ENCODE data around the gene PCCA. TPM values are rescaled to one million over a fixed set of nuclear protein-coding genes. Genes with fewer than 3 reads are reported as not detected.

The PCCA gene
- total and polyA plus RNA-seq, 2 donors (not counting 1 experiment from before 2014, with no cell fraction given) = 4.8 to 17.4 TPM

DNA sequence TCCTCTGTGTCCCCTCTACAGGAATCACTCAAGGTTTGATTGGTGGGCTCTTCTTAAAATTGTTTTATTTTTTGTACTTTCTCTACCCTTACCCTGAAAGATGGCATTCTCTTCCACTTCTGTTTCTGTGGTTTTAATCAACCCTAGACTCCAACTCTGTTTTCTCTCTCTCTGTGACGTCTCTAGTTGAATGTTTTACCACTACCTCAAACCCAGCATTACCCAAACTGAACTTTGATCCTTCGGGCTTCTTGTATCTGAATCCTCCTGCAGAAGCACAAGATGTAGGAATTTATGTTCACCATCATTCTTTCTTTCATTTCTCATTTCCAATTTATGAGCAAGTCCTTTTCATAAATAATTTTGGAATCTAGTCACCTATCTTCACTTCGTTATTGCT is 39.9 kb downstream of the PCCA start:
- DNase-seq = no peak
- ChIA-PET CTCF (no interaction called here), POLR2A (no interaction called here)
- H3K4me3 Mint-ChIP-seq = no peak overlapping the region
- H3K27ac Mint-ChIP-seq = no peak overlapping the region
- intact Hi-C loops (cut with micrococcal nuclease) = no loop called here
- H3K27me3 Mint-ChIP-seq = no peaks in the 10 kb centered on the region
- Histone ChIP-seq H3K4me1 (ENCODE audit: control insufficient read depth in 2 of 2, insufficient read depth in 2 of 2, low read length in 2 of 2) (peaks cover 6 to 11% of the 10 kb centered on the region in 2 donors), H3K4me3 (ENCODE audit: control extremely low read depth in 1 of 5, extremely low read depth in 1 of 5, insufficient read depth in 1 of 5, low read depth in 2 of 5, low read length in 4 of 5) (no peak overlapping the region), H3K4me2 (replicated peaks; ENCODE audit: low read depth, low read length, poor library complexity, severe bottlenecking) (no peak overlapping the region), H3K9me3 (ENCODE audit: control extremely low read depth in 1 of 3, control insufficient read depth in 2 of 3, insufficient read depth in 1 of 3, low read length in 2 of 3) (no peaks in the 10 kb centered on the region), H3K36me3 (replicated peaks in 1 of 2; ENCODE audit: control extremely low read depth in 1 of 2, control insufficient read depth in 1 of 2, extremely low read depth in 1 of 2, insufficient read depth in 2 of 2, low read length in 1 of 2) (no peaks in the 10 kb centered on the region), H2AFZ (ENCODE audit: insufficient read depth, low read depth, low read length, poor library complexity, severe bottlenecking) (no peak overlapping the region), H3K9ac (ENCODE audit: low read length) (no peak overlapping the region), H3K27ac (ENCODE audit: low read length in 2 of 2) (no peak overlapping the region), H3K27me3 (replicated peaks in 1 of 4; ENCODE audit: control extremely low read depth in 1 of 4, control insufficient read depth in 3 of 4, insufficient read depth in 4 of 4, low read length in 3 of 4) (no peaks in the 10 kb centered on the region), H3K79me2 (ENCODE audit: control insufficient read depth, insufficient read depth, low read length) (no peaks in the 10 kb centered on the region), H4K20me1 (ENCODE audit: control insufficient read depth, insufficient read depth, low read length, poor library complexity, severe bottlenecking) (no peaks in the 10 kb centered on the region)
- H3K9me3 Mint-ChIP-seq (ENCODE audit: insufficient read depth) = no peaks in the 10 kb centered on the region
- H3K4me1 Mint-ChIP-seq = peaks cover 15% of the 10 kb centered on the region
- ATAC-seq (ENCODE audit: low read depth) = no peak
- 43% methylated on average over 1 of the region's 3 CpGs for WGBS (ENCODE audit: insufficient coverage)
- TF ChIP-seq, protein P1, sequence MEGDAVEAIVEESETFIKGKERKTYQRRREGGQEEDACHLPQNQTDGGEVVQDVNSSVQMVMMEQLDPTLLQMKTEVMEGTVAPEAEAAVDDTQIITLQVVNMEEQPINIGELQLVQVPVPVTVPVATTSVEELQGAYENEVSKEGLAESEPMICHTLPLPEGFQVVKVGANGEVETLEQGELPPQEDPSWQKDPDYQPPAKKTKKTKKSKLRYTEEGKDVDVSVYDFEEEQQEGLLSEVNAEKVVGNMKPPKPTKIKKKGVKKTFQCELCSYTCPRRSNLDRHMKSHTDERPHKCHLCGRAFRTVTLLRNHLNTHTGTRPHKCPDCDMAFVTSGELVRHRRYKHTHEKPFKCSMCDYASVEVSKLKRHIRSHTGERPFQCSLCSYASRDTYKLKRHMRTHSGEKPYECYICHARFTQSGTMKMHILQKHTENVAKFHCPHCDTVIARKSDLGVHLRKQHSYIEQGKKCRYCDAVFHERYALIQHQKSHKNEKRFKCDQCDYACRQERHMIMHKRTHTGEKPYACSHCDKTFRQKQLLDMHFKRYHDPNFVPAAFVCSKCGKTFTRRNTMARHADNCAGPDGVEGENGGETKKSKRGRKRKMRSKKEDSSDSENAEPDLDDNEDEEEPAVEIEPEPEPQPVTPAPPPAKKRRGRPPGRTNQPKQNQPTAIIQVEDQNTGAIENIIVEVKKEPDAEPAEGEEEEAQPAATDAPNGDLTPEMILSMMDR (IDR thresholded peaks at IDR 0.05) = no peak
- no peak for TF ChIP-seq EZH2 (IDR thresholded peaks at IDR 0.05; ENCODE audit: borderline replicate concordance, insufficient read depth, low read depth, low read length, poor library complexity, severe bottlenecking)

DNA sequence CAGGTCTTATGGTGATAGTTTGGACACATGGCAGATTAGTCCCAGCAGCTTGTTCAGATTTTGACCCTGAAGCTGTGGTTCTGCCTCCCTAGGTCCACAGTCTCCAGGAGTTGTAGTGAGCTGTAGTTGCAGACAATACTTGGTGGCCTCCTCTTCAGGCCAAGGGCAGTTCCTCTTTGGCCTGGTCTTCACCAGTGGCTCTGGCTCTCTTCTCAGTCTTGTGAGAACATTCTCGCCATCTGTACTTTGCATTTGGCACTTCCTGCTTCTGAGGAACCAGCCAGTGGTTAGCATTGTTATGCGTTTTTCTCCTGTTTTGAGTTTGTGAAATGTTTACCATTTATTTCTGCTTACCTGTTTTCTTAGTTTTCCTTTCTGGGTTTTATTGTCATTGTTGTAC is 40.7 kb downstream of the PCCA start:
- no peak overlapping the region for H3K4me3 ChIP-seq (ENCODE audit: control extremely low read depth in 1 of 5, extremely low read depth in 1 of 5, insufficient read depth in 1 of 5, low read depth in 2 of 5, low read length in 4 of 5)
- peak; percentile 14 for DNase-seq

More for the DNA sequence above, 40.7 kb downstream of the PCCA start:
- Mint-ChIP-seq H3K27me3 (no peaks in the 10 kb centered on the region), H3K27ac (peak overlapping the region; percentile 62), H3K4me1 (peaks cover 12% of the 10 kb centered on the region), H3K4me3 (peak overlapping the region; percentile 29), H3K9me3 (ENCODE audit: insufficient read depth) (no peaks in the 10 kb centered on the region)
- peak overlapping the region; percentile 19 for H3K4me2 ChIP-seq (replicated peaks; ENCODE audit: low read depth, low read length, poor library complexity, severe bottlenecking)
- H3K36me3 ChIP-seq (replicated peaks in 1 of 2; ENCODE audit: control extremely low read depth in 1 of 2, control insufficient read depth in 1 of 2, extremely low read depth in 1 of 2, insufficient read depth in 2 of 2, low read length in 1 of 2) = no peaks in the 10 kb centered on the region
- intact Hi-C loops (cut with micrococcal nuclease) = no loop called here
- H3K27ac ChIP-seq (ENCODE audit: low read length in 2 of 2) = no peak overlapping the region
- TF ChIP-seq EZH2 (IDR thresholded peaks at IDR 0.05; ENCODE audit: borderline replicate concordance, insufficient read depth, low read depth, low read length, poor library complexity, severe bottlenecking) = no peak
- TF ChIP-seq, protein P1 (IDR thresholded peaks at IDR 0.05) = no peak
- no peak overlapping the region for H3K9ac ChIP-seq (ENCODE audit: low read length)
- peaks cover 6 to 11% of the 10 kb centered on the region in 2 donors for H3K4me1 ChIP-seq (ENCODE audit: control insufficient read depth in 2 of 2, insufficient read depth in 2 of 2, low read length in 2 of 2)
- ChIA-PET CTCF (no interaction called here), POLR2A (no interaction called here)
- 67% methylated on average over 1 of the region's 2 CpGs for WGBS (ENCODE audit: insufficient coverage)
- no peak overlapping the region for H2AFZ ChIP-seq (ENCODE audit: insufficient read depth, low read depth, low read length, poor library complexity, severe bottlenecking)
- no peaks in the 10 kb centered on the region for H3K27me3 ChIP-seq (replicated peaks in 1 of 4; ENCODE audit: control extremely low read depth in 1 of 4, control insufficient read depth in 3 of 4, insufficient read depth in 4 of 4, low read length in 3 of 4)
- no peaks in the 10 kb centered on the region for H3K9me3 ChIP-seq (ENCODE audit: control extremely low read depth in 1 of 3, control insufficient read depth in 2 of 3, insufficient read depth in 1 of 3, low read length in 2 of 3)
- H3K79me2 ChIP-seq (ENCODE audit: control insufficient read depth, insufficient read depth, low read length) = no peaks in the 10 kb centered on the region
- no peaks in the 10 kb centered on the region for H4K20me1 ChIP-seq (ENCODE audit: control insufficient read depth, insufficient read depth, low read length, poor library complexity, severe bottlenecking)
- ATAC-seq (ENCODE audit: low read depth) = no peak
